Activated T-cell treated with anti-CD3 and anti-CD28 coated beads, Interleukin-2, amount 50 U/mL, for 48 hours (primary cell): ENCODE data around the gene CAMTA1.
A peak's percentile ranks its signal among the peaks of the same experiment; 100 is the strongest.

ENCODE experiments used
- DNase-seq, 2 experiments: peaks; one replicate each; pipeline ENCODE4 v3.0.0-alpha.2; 2020

The CAMTA1 gene

DNA sequence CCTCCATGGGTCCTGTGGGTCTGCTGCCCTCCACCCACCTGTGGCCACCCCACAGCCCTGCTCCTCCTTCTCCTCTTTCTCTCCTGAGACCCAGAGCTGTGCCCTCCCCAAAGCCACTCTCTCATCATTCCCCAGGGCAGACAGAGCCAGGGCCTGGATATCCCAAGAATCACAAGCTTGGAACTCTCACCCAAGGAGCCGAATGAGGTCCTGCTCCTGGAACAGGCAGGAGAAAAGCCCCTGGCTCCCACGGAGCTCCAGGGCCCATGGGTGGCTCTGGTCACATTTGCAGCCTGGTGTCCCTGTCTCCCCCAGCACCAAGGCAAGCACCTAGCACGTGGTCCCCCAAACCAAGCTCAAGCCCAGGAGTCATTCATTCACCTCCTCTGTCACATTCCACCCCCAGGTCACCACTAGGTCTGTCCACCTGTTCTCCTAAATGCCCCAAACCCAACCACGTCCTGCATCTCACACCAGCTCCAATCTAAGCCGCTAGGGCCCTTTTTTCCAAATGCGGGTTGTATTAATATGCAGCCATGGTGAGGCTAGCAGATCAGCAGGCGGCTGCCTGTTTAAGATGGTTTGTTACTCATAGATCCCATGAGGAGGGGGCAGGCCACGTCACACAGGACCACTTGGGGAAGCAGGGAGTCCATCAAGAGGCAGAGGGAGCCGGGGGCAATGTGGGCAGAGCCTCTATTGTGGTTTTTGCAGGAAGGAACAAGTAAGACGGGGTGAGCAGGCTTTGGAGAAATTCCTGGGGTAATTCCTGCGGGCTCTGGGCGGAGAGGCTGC lies 770.3 kb downstream of the CAMTA1 start:
- no peak for DNase-seq

DNA sequence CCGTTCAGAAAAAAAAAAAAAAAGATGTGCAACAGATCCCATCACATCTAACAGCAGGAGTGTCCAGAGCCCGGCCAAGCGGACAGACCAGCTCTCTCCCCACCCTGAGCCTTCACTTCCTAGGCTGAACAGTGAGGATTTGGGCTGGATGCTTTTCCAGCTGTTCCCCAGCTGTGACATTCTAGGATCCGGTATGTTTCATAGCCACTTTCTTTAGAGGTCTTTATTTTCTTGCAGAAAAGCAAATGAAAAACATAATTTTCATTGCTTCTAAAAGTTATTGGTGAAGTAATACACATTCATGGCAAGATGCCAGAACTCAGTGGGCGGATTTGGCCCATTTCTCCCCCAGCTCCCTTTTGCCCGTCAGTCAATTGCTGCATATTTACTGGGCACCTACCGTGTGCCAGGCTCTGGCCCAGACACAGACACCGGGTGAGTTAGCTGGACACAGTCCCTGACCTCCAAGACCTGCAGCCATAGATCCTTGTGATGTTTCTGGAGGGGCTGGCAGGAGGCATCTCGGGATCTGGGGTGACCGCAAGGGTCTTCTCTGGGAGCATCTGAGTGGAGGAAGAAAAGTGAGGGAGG lies 772.1 kb downstream of the CAMTA1 start:
- no peak for DNase-seq

GRCh38 chr1:7558041-7558461 lies 772.8 kb downstream of the CAMTA1 start:
- no peak for DNase-seq

DNA sequence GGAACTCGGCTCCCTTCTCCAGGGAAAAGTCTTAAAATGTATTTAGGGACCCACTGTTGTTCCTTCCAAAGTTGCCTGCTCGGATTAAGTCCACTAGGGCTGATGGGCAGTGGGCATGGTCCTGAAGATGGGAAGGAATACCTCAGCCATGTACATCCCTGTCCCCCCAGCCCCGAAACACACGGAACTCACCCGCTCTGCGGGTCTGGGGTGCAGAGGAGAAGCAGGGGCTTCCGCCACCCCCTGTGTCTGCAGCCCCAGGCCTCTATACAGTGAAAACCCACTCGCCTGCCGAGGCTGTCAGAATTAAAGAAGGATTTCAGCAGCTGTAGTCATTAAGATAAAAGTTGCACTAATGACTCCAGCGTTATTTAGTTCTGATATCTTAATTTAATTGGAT lies 773.2 kb downstream of the CAMTA1 start:
- DNase-seq, result no peak

DNA sequence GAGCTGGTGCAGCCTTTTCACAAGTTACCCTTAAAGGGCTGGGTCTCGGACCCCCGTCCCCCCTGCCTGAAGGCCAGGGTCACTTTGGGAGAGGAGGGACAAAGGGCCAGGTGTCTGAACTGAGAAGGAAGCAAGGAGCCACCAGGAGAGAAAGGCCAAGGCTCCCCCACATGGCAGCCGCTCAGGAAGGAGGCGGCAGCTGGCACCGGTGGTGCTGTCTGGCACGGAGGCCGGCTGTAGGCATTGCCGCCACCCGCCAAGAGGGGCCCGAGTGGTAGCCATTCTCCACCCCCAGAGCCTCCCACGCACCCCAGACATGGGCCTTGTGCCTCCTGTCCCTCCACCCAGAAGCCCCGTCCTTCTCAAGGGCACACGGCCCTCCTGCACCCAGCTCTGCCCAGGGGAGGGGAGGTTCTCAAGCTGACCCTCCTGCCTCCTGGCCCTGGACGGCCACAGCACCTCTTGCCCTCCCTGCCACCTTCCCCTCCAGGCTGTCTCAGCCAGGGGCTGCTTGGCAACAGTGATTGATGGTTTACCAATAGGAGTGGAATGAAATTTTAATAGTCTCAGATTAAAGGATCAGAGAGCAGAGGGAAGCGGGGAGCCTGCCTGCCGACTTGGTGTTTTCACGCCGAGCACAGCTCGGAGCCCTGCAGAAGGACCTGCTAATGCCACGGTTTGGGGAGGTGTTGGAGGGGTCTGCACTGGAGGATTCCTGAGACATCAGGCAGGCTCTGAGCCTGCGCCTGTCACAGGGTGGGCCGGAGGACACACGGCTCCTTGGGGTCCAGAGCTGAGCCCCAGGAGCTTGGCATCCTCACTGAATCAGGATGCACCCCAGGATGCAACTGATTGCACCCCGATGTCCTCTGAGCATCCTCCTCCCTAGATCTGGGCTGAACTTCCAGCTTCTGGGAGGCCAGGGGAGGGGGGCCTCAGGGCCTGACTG lies 773.9 kb downstream of the CAMTA1 start:
- DNase-seq, result no peak

DNA sequence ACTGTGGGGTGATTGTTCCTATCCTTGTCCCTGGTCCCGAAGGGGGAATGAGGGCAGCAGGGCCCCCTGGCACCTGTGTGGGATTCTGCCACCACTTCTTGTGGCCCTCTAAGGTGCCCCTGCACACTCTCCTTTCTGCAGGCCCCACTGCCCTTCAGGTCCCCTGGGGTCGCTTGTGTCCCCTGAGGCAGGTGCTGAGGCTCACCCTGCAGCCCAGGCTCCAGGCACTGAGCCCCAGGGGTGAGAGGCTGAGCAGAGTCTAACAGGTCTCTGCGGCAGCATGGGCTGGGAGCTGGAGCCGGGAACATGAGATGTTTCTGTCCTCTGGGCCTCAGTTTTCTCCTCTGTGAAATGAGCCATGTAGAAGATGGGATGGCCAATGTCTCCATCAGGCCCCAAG lies 774.9 kb downstream of the CAMTA1 start:
- no peak for DNase-seq

DNA sequence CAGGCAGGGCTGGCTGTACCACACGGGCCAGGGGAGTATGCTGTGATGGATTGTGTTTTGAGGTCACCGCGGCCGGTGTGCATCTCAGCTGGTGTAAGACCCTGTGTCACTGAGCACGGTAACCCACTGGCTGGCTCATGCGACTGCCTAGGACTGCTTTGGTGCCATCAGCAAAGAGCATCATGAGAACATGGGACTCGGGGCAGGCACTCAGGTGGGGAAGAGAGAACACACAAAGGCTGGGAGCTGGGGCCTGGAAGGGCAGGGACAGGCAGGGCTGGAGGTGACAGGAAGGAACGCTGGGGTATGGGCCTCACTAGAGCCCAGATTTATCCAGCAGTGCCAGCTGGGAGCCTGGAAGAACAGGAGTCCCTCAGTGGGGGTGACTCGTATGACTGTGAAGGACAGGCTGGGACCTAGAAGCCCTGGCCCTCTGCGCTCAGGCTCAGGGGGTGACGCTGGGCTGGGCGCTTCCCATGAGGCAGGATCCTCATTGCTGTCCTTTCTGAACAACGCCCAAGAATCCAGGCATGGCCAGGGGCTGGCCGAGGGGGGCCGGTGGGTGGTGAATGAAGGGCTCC lies 775.4 kb downstream of the CAMTA1 start:
- DNase-seq, result no peak

GRCh38 chr1:7561331-7561921 lies 776.2 kb downstream of the CAMTA1 start:
- DNase-seq, result peak; percentile 38 to 53

DNA sequence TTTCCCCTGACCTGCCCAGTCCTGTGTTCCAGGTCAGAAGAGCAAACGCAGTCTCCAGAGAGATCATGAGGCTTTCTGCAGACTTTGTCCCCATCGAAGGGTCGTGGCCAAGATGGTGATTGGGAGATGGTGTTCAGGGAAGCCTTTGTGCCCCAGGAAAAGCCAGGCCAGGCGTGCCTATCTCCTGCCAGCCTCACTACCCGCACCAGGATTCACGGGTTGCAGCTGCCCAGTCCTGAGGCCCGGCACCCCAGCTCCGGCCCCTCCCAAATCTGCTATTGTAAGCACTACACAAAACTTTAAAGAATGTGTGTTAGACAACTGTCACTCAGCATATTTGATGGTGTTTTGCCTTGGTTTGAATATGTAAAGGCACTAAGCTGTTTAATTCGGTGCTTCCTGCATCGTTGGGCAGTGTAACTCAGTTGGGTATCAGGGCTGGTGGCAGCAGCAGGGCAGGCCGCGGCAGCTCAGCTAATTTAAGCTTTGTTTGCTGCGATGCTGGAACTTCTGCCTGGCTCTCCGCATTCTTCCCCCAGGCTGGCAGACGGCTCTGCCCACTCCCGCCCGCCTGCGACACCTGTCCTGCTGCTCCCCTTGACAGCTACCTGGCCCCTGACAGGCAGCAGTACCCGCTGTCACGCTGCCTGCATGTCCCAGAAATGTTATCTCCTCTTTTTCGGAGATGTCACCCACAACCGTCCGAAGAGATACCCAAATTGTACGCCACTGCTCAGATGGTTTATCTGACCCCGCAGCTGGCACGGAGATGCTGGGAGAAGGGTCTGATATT lies 776.9 kb downstream of the CAMTA1 start:
- DNase-seq, result no peak

GRCh38 chr1:7562729-7563605 lies 777.7 kb downstream of the CAMTA1 start:
- no peak for DNase-seq

DNA sequence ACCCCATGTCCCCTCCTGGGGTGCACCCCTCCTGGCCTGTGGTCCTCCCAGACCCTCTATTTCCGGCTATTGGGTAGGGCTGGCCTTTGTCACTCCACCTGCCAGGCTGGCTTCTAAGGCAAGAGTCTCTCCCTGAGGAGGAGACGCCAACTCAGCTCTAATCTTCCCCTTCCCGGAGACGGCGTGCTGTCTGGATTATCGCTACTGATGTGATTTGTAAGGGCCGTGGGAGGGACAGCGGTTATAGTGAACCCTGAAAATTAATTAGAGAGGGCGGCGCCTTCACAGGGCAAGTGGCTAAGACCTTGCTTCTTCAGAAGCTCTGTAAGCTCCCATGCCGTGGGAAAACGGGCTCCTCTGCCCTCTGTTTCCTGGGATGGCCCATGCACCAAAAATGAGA lies 778.9 kb downstream of the CAMTA1 start:
- DNase-seq, result no peak

DNA sequence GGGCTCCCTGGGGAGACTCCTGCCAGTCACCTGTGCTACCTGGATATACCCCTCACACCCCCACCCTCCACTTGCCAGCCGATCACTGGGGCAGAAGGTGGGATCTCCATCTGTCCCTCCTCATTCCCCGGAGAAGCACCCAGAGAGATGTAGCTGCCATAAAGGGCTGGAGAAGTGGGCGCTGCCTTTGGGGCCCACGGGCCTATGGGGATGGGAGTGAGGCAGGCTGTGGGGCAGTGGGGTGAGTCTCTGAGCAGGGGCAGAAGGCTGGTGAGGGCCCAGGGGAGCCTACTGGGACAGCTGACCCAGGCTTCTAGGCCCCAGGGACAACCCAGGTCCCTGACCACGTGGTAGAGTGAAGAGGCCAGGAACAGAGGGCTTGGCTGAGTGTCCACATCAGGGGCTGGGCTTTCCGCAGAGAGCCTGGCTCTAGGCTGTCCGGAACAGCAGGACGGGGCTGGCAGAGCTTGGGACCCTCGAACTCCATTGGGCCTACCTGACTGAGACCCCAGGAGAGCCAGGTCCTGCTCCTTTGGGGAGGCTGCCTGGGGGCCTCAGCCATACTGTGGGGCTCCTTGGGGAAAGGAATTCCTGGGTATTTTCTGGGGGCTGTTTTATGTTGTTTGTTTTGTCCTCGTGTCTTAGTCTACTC lies 780.0 kb downstream of the CAMTA1 start:
- DNase-seq, result no peak

DNA sequence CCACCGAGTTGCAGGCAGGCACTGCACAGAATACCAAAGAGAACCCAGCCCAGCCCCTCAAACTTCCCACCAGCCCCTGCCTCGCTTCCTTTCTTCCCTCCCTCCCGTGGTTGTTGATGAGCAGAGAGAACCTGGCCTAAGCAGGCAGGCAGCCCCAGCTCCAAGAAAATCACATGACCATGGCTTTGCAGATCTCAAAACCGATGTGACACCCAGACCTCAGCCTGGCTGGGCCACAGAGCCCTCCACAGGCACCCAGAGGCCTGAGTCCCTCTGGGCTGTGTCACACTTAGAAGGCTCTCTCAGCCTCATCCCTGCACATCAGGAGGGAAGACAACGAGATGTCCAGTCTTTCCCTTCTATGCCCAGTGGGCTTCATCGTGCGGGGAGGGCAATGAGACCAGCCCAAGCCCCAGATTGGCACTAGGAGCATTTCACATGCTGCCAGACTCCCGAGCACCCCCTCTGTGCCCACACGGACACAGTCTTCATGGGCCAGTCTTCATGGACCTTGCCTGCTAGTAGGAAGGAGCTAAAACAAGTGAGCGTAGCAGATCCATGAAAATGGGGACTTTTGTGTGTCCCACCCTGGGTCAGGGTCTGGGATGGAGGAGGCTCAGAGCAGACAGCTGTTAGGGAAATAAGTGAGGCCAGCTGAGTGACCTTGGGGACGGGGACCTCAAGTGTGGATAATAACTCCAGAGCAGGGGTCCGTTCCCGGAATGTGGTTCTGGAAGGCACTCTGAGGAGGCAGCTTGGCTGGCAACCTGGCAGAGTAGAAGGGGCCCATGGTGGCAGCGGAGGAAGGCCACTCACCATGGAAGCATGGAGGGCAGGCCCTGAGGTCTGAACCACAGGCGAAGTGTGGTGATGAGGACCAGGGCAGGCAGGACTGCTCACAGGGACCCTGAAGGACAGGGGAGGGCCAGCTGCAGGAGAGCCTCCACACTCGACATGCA lies 781.4 kb downstream of the CAMTA1 start:
- DNase-seq, result no peak

GRCh38 chr1:7567376-7567775 lies 782.1 kb downstream of the CAMTA1 start:
- DNase-seq, result no peak

- DNase-seq, result no peak
These were observed 782.8 kb downstream of the CAMTA1 start for GRCh38 chr1:7568053-7568452.

DNA sequence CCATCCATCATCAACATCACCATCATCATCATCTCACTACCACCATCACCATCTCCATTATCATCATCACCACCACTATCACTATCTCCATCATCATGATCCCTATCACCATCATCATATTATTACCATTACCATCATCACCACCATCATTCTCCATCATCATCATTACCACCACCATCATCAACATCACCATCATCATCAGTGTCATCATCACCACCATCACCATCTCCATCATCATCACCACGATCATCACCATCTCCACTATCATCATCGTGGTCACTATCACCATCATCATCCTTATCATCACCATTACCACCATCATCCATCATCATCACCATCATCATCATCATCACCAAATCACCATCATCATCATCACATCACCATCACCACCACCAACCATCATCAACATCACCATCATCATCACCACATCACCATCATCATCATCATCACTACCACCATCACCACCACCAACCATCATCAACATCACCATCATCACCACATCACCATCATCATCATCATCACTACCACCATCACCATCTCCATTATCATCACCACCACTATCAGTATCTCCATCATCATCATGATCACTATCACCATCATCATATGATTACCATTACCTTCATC lies 783.8 kb downstream of the CAMTA1 start:
- no peak for DNase-seq

DNA sequence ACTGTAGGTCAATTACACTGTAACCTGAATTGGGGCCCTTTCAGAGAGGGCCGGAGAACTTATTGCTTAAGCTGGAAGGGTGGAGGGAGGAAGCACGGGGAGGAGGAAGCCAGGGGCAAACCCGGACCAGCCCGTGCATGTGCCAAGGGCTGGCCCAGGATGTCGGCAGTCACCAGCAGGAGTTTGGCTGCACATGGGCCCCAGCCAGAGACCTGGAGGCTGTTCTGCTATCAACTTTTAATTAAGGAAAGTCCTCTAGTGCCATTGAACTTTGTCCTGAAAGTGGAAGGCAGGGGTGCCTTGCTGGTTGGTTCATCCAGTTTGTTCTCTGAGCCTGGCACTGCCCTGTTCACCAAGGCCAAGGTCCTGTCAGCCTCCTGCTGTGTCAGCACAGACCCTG lies 785.1 kb downstream of the CAMTA1 start:
- DNase-seq, result no peak

DNA sequence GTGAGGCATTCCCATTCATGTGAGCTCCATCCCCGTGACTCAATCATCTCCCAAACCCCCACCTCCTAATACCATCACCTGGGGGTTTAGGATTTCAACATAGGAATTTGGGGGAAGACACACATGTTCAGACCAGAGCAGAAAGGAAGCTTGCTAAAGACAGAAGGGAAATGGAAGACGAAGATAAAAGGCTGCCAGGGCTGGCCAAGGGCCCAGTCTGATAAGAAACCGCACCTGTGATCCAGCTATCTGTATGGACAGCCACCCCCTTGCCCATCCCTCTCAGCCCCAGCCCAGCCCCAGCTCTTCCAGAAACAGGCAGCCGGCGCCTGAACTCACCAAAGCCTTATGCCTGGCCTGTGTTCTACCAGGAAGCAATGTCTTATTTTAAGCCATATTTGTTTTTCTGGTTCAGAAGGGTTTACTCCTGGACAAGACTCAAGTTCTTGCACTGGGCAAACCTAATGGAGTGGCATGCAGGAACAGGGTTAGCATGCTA lies 787.4 kb downstream of the CAMTA1 start:
- DNase-seq, result no peak
